22Rv1 (cell line): ENCODE results near the gene NPB.

Experiments
- ZFX ChIP-seq: fragments of 450-650 bp; IDR thresholded peaks from 2 replicates; pipeline ENCODE4 v1.6.1; 2017; ENCODE audit warnings: antibody characterized with exemption, borderline replicate concordance
- TF ChIP-seq, protein P1 (sequence below): fragments of 450-650 bp; IDR thresholded peaks from 2 replicates; pipeline ENCODE4 v1.5.1; 2017; ENCODE audit warnings: mild to moderate bottlenecking

DNA sequence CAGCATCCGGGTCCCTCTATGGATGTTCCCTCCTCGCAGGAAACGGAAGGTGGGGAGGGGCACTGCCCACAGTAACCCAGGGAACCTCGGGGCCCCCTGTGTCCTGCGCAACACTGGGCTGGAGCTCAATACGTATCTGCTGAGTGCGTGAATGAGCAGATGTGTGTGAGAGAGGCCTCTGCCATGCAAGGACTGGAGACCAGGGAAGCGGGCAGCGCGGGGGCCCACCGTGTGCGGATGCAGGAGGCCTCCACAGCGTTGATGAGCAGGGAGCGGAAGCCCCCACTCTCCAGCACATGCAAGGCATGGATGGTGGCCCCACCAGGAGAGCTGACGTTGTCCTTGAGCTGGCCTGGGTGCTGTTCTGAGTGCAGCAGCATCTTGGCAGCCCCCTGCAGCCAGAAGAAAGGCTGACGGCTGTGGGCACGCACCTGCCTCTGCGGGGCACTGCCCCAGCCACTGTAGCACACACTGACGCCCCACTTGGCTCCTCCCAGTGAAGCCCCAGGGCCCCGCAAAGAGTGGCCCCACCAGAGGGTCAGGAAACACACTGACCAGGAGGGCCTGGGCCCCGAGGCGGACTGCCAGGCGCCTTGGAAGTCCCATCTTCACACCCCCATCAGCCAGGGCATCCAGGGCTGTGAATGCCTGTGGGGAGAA, 32.2 kb downstream of the NPB start:
- TF ChIP-seq, protein P1, sequence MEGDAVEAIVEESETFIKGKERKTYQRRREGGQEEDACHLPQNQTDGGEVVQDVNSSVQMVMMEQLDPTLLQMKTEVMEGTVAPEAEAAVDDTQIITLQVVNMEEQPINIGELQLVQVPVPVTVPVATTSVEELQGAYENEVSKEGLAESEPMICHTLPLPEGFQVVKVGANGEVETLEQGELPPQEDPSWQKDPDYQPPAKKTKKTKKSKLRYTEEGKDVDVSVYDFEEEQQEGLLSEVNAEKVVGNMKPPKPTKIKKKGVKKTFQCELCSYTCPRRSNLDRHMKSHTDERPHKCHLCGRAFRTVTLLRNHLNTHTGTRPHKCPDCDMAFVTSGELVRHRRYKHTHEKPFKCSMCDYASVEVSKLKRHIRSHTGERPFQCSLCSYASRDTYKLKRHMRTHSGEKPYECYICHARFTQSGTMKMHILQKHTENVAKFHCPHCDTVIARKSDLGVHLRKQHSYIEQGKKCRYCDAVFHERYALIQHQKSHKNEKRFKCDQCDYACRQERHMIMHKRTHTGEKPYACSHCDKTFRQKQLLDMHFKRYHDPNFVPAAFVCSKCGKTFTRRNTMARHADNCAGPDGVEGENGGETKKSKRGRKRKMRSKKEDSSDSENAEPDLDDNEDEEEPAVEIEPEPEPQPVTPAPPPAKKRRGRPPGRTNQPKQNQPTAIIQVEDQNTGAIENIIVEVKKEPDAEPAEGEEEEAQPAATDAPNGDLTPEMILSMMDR: no peak
- TF ChIP-seq ZFX: no peak
